GM13977 (cell line): Measurements from ENCODE around the gene CALHM3.

ENCODE experiments used
- DNase-seq: peaks from one replicate; pipeline ENCODE4 v3.0.0; 2012; ENCODE audit warnings: low spot score
- CTCF ChIP-seq: IDR thresholded peaks from 2 replicates; pipeline ENCODE4 v1.5.1; 2012; ENCODE audit warnings: mild to moderate bottlenecking, control low read depth; ENCODE audit not compliant: insufficient read depth; ENCODE audit errors: extremely low read depth, missing control alignments
- in situ Hi-C: fragments of 300-500 bp; cut with MboI; formaldehyde crosslinking; loops from one replicate; pipeline ENCODE4 v1.12.0; 2022; ENCODE audit warnings: low sequenced_read_pairs, low pct_unique_long_range_greater_than_20kb, mixed read lengths, inconsistent platforms; ENCODE audit not compliant: unreplicated experiment

CALHM3 gene

GRCh38 chr10:103495321-103495720 lies 16.3 kb upstream of the CALHM3 start:
- no peak for TF ChIP-seq CTCF
- DNase-seq: no peak
- in situ Hi-C loops: loop anchor here (25.0 kb wide), 1 partner anchor 658 kb away; the partner anchor contains the start of gene CYP17A1

- in situ Hi-C loops: loop anchor here (25.0 kb wide), 1 partner anchor 657 kb away; the partner anchor contains the start of gene CYP17A1
- TF ChIP-seq CTCF: no peak
- peak; percentile 55 for DNase-seq
Measured at GRCh38 chr10:103493916-103494877, 15.2 kb upstream of the CALHM3 start.

- in situ Hi-C loops: loop anchor here (25.0 kb wide), 1 partner anchor 656 kb away; the partner anchor contains the start of gene CYP17A1
- DNase-seq: no peak
- TF ChIP-seq CTCF: no peak
Measured at GRCh38 chr10:103493362-103493915, 14.4 kb upstream of the CALHM3 start, which contains the start of gene NEURL1. Gene NEURL1, plus strand, starts transcription at chr10:103493705. Its CDS starts 683 bp downstream, at chr10:103494388.

- no peak for TF ChIP-seq CTCF
- DNase-seq: no peak
- in situ Hi-C loops: loop anchor here (25.0 kb wide), 1 partner anchor 655 kb away; the partner anchor contains the start of gene CYP17A1
Measured at GRCh38 chr10:103492655-103493261, 13.7 kb upstream of the CALHM3 start.

- in situ Hi-C loops: loop anchor here (25.0 kb wide), 1 partner anchor 655 kb away; the partner anchor contains the start of gene CYP17A1
- TF ChIP-seq CTCF: no peak
- no peak for DNase-seq
Measured at GRCh38 chr10:103491729-103492364, 12.8 kb upstream of the CALHM3 start.

- TF ChIP-seq CTCF: no peak
- in situ Hi-C loops: loop anchor here (25.0 kb wide), 1 partner anchor 654 kb away; the partner anchor contains the start of gene CYP17A1
- DNase-seq: no peak
Measured at GRCh38 chr10:103490986-103491314, 11.9 kb upstream of the CALHM3 start.
